HCT116 (cell line): Measurements from ENCODE around the gene FAM193A. TPM values are rescaled to one million over a fixed set of nuclear protein-coding genes. Genes with fewer than 3 reads are reported as not detected.

Source experiments
- ATAC-seq: fragments of 200-7000 bp; cut with Tn5 transposase; 2 replicates; pipeline ENCODE4 v1.9.1; 2020; ENCODE audit warnings: mild to moderate bottlenecking, moderate library complexity
- BruUV-seq: library from RNA; stranded (reverse); fragments of 400-500 nt; replicated peaks from 2 replicates; lab custom pipeline; 2021; lab: Mats Ljungman, UMichigan
- CTCF ChIA-PET: fragments of 300-600 bp; sonication (Branson Sonifier 250); formaldehyde crosslinking; loops from one replicate; lab custom pipeline; 2021; ENCODE audit warnings: antibody characterized with exemption; lab: Charles Lee
- POLR2A ChIA-PET: fragments of 300-600, 350-600 bp; sonication (Branson Sonifier 250); formaldehyde crosslinking; loops from one replicate; lab custom pipeline; 2021; ENCODE audit warnings: antibody characterized with exemption; lab: Charles Lee
- RAD21 ChIA-PET, 2 experiments: fragments of 300-600 bp; sonication (Branson Sonifier 250); formaldehyde crosslinking; loops; one replicate each; lab custom pipeline; 2023; ENCODE audit warnings: low total read pairs in 2 of 2; ENCODE audit not compliant: uncharacterized antibody in 2 of 2, unreplicated experiment in 2 of 2, low non-redundant PET in 1 of 2; lab: Charles Lee
- DNase-seq: peaks from one replicate; pipeline ENCODE4 v3.0.0-alpha.2; 2010; ENCODE audit warnings: low read depth, low spot score
- H2AFZ ChIP-seq: fragments of 200-600 bp; shearing (Covaris generic), sonication (generic); 2 replicates; pipeline ENCODE4 v1.6.1; 2017; ENCODE audit warnings: low read depth, mixed run types, mixed read lengths, antibody characterized with exemption, low read length; ENCODE audit not compliant: poor library complexity, severe bottlenecking
- H3K27ac ChIP-seq: 2 replicates; pipeline ENCODE4 v1.5.1; 2012; ENCODE audit warnings: low read depth, low read length
- H3K27me3 ChIP-seq: fragments of 200-600 bp; sonication (generic); 2 replicates; pipeline ENCODE4 v1.6.1; 2016; ENCODE audit warnings: mixed run types, low read length, mixed read lengths; ENCODE audit not compliant: insufficient read depth
- H3K36me3 ChIP-seq, 2 experiments: fragments of 200-500 bp in 1 of 2; fragments of 200-600 bp in 1 of 2; sonication (Bioruptor generic) in 1 of 2; sonication (generic) in 1 of 2; 2 replicates each; pipeline versions ENCODE4 v1.5.1 to v1.6.1; 2014 to 2016; ENCODE audit warnings: low read length in 2 of 2, inconsistent platforms in 1 of 2, mixed read lengths in 1 of 2, mixed run types in 1 of 2; ENCODE audit not compliant: insufficient read depth in 2 of 2, control insufficient read depth in 1 of 2
- H3K4me1 ChIP-seq, 2 experiments: fragments of 200-600 bp in 1 of 2; sonication (generic) in 1 of 2; 2 replicates each; pipeline versions ENCODE4 v1.5.1 to v1.6.1; 2012 to 2017; ENCODE audit warnings: low read length in 2 of 2, inconsistent platforms in 1 of 2, mild to moderate bottlenecking in 1 of 2, mixed read lengths in 1 of 2, mixed run types in 1 of 2, moderate library complexity in 1 of 2; ENCODE audit not compliant: insufficient read depth in 2 of 2, control insufficient read depth in 1 of 2
- H3K4me2 ChIP-seq: fragments of 200-600 bp; sonication (generic); 2 replicates; pipeline ENCODE4 v1.6.1; 2017; ENCODE audit warnings: mixed run types, low read length, mixed read lengths
- H3K4me3 ChIP-seq, 2 experiments: fragments of 200-600 bp in 1 of 2; sonication (generic) in 1 of 2; replicated peaks in 1 of 2; 2 replicates each; pipeline ENCODE4 v1.5.1; 2011 to 2016; ENCODE audit warnings: low read length in 2 of 2, control low read depth in 1 of 2, low read depth in 1 of 2, mild to moderate bottlenecking in 1 of 2, mixed read lengths in 1 of 2, mixed run types in 1 of 2
- H3K79me2 ChIP-seq: fragments of 200-600 bp; sonication (generic); 2 replicates; pipeline ENCODE4 v1.6.1; 2017; ENCODE audit warnings: mild to moderate bottlenecking, mixed run types, low read length, moderate library complexity, mixed read lengths; ENCODE audit not compliant: insufficient read depth
- H3K9ac ChIP-seq: fragments of 200-600 bp; sonication (generic); 2 replicates; pipeline ENCODE4 v1.6.1; 2016; ENCODE audit warnings: low read length, mixed read lengths
- H3K9me2 ChIP-seq: fragments of 200-600 bp; sonication (generic), shearing (Covaris generic); 2 replicates; pipeline ENCODE4 v1.6.1; 2017; ENCODE audit warnings: mixed run types, mild to moderate bottlenecking, moderate library complexity; ENCODE audit not compliant: insufficient read depth
- H3K9me3 ChIP-seq, 2 experiments: fragments of 200-500 bp in 1 of 2; fragments of 200-600 bp in 1 of 2; sonication (Bioruptor generic) in 1 of 2; sonication (generic) in 1 of 2; 2 replicates each; pipeline ENCODE4 v1.6.1; 2014 to 2017; ENCODE audit warnings: low read length in 2 of 2, mixed read lengths in 2 of 2, inconsistent platforms in 1 of 2, low read depth in 1 of 2, mild to moderate bottlenecking in 1 of 2, mixed run types in 1 of 2, moderate library complexity in 1 of 2; ENCODE audit not compliant: control insufficient read depth in 1 of 2, insufficient read depth in 1 of 2
- H4K20me1 ChIP-seq: fragments of 200-600 bp; sonication (generic), shearing (Covaris generic); 2 replicates; pipeline ENCODE4 v1.6.1; 2017; ENCODE audit warnings: mixed run types, mild to moderate bottlenecking, moderate library complexity; ENCODE audit not compliant: insufficient read depth
- CBX3 ChIP-seq: IDR thresholded peaks from 2 replicates; pipeline ENCODE4 v1.6.1; 2012; ENCODE audit warnings: low read depth
- CEBPB ChIP-seq: IDR thresholded peaks from 2 replicates; pipeline ENCODE4 v1.6.1; 2012; ENCODE audit warnings: low read depth
- EGR1 ChIP-seq: IDR thresholded peaks from 2 replicates; pipeline ENCODE4 v1.6.1; 2012; ENCODE audit warnings: low read depth
- ELF1 ChIP-seq: IDR thresholded peaks from 2 replicates; pipeline ENCODE4 v1.6.1; 2012; ENCODE audit warnings: low read depth, borderline replicate concordance
- EZH2 ChIP-seq: fragments of 200-600 bp; sonication (generic); IDR thresholded peaks from 2 replicates; pipeline ENCODE4 v1.6.1; 2017; ENCODE audit warnings: antibody characterized with exemption, mixed run types
- EZH2phosphoT487 ChIP-seq: fragments of 200-600 bp; IDR thresholded peaks from 2 replicates; pipeline ENCODE4 v1.6.1; 2018; ENCODE audit warnings: antibody characterized with exemption, borderline replicate concordance
- JUND ChIP-seq: IDR thresholded peaks from 2 replicates; pipeline ENCODE4 v1.6.1; 2012
- POLR2A ChIP-seq: IDR thresholded peaks from 2 replicates; pipeline ENCODE4 v1.7.0; 2011; ENCODE audit warnings: borderline replicate concordance; ENCODE audit not compliant: insufficient read depth, insufficient read length; ENCODE audit errors: extremely low read depth
- POLR2AphosphoS5 ChIP-seq: IDR thresholded peaks from 2 replicates; pipeline ENCODE4 v1.6.1; 2011; ENCODE audit warnings: mild to moderate bottlenecking, low read depth, low read length, moderate library complexity
- RAD21 ChIP-seq: IDR thresholded peaks from 2 replicates; pipeline ENCODE4 v1.6.1; 2012; ENCODE audit warnings: low read depth, mild to moderate bottlenecking
- ZNF274 ChIP-seq: fragments of 200-500 bp; sonication (Bioruptor generic); IDR thresholded peaks from 2 replicates; pipeline ENCODE4 v1.6.1; 2014; ENCODE audit warnings: mild to moderate bottlenecking, low read depth, low read length, inconsistent platforms
- intact Hi-C: fragments of 100-400 bp; cut with micrococcal nuclease; formaldehyde crosslinking; loops from 2 replicates; pipeline ENCODE4 v1.10.0; 2022
- total RNA-seq: library from RNA; stranded (reverse); gene quantifications from one replicate; pipeline ENCODE4 v1.2.1, GENCODE V29; 2021; ENCODE audit not compliant: unreplicated experiment
- TF ChIP-seq, protein P1 (sequence below): IDR thresholded peaks from 2 replicates; pipeline ENCODE4 v1.6.1; 2012
- TF ChIP-seq, protein P2 (sequence below): IDR thresholded peaks from 2 replicates; pipeline ENCODE4 v1.6.1; 2011; ENCODE audit warnings: mild to moderate bottlenecking, low read length, moderate library complexity; ENCODE audit not compliant: insufficient replicate concordance; ENCODE audit errors: extremely low read depth
- TF ChIP-seq, protein P3 (sequence below): IDR thresholded peaks from 2 replicates; pipeline ENCODE4 v1.6.1; 2012

The FAM193A gene
- total RNA-seq, 1 experiment from 2014 or later = 15.7 TPM

DNA sequence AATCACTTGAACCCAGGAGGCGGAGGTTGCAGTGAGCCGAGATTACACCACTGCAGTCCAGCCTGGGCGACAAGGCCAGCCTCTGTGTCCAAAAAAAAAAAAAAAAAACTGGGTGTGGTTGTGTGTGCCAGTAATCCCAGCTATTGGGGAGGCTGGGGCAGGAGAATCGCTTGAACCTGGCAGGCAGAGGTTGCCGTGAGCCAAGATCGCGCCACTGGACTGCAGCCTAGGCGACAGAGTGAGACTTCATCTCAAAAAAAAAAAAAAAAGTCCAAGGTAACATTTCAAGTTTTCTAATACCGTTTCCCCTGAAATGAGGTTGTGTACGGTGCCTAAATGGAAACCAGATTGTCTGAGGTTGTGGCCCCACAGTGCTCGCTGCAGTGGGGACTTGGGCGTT lies 35.6 kb downstream of the FAM193A start:
- Histone ChIP-seq H3K27me3 (no peaks in the 10 kb centered on the region), H3K4me1 (peaks cover 0 to 3% of the 10 kb centered on the region in 2 experiments; a peak in 1 of 4 replicates), H2AFZ (no peak overlapping the region), H3K9me2 (no peaks in the 10 kb centered on the region), H3K79me2 (peaks cover 96% of the 10 kb centered on the region), H3K4me3 (no peak overlapping the region), H4K20me1 (0 out of 2 replicates have a peak, but pooled peaks cover 4% of the 10 kb centered on the region), H3K9ac (no peak overlapping the region), H3K9me3 (no peaks in the 10 kb centered on the region), H3K27ac (no peak overlapping the region), H3K4me2 (no peak overlapping the region), H3K36me3 (no peaks in the 10 kb centered on the region)
- RAD21 ChIA-PET = no interaction called here
- DNase-seq (no peak), ATAC-seq (no peak)
- TF ChIP-seq, protein P1, sequence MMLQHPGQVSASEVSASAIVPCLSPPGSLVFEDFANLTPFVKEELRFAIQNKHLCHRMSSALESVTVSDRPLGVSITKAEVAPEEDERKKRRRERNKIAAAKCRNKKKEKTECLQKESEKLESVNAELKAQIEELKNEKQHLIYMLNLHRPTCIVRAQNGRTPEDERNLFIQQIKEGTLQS = no peak
- TF ChIP-seq ELF1 (no peak), POLR2AphosphoS5 (no peak), ZNF274 (no peak), POLR2A (no peak), CEBPB (no peak), EZH2phosphoT487 (no peak), RAD21 (no peak), CBX3 (no peak), EGR1 (no peak), EZH2 (no peak), JUND (no peak)
- TF ChIP-seq, protein P2, sequence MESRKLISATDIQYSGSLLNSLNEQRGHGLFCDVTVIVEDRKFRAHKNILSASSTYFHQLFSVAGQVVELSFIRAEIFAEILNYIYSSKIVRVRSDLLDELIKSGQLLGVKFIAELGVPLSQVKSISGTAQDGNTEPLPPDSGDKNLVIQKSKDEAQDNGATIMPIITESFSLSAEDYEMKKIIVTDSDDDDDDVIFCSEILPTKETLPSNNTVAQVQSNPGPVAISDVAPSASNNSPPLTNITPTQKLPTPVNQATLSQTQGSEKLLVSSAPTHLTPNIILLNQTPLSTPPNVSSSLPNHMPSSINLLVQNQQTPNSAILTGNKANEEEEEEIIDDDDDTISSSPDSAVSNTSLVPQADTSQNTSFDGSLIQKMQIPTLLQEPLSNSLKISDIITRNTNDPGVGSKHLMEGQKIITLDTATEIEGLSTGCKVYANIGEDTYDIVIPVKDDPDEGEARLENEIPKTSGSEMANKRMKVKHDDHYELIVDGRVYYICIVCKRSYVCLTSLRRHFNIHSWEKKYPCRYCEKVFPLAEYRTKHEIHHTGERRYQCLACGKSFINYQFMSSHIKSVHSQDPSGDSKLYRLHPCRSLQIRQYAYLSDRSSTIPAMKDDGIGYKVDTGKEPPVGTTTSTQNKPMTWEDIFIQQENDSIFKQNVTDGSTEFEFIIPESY = no peak
- TF ChIP-seq, protein P3, sequence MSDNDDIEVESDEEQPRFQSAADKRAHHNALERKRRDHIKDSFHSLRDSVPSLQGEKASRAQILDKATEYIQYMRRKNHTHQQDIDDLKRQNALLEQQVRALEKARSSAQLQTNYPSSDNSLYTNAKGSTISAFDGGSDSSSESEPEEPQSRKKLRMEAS = no peak
- POLR2A ChIA-PET = no interaction called here
- CTCF ChIA-PET = no interaction called here
- intact Hi-C loops = no loop called here
- BruUV-seq = no TSS peak
